HG02678 (cell line): Measurements from ENCODE around the gene ZG16.
"Not testable (repeated sequence)": the region's sequence is repeated elsewhere in the genome, so short reads cannot be mapped to it uniquely, and the experiment has no call there.

ENCODE experiments used
- ATAC-seq: cut with Tn5 transposase; IDR thresholded peaks from one replicate; pipeline ENCODE4 v1.9.1; 2021; ENCODE audit warnings: mild to moderate bottlenecking, moderate library complexity; ENCODE audit not compliant: unreplicated experiment

Gene ZG16

DNA sequence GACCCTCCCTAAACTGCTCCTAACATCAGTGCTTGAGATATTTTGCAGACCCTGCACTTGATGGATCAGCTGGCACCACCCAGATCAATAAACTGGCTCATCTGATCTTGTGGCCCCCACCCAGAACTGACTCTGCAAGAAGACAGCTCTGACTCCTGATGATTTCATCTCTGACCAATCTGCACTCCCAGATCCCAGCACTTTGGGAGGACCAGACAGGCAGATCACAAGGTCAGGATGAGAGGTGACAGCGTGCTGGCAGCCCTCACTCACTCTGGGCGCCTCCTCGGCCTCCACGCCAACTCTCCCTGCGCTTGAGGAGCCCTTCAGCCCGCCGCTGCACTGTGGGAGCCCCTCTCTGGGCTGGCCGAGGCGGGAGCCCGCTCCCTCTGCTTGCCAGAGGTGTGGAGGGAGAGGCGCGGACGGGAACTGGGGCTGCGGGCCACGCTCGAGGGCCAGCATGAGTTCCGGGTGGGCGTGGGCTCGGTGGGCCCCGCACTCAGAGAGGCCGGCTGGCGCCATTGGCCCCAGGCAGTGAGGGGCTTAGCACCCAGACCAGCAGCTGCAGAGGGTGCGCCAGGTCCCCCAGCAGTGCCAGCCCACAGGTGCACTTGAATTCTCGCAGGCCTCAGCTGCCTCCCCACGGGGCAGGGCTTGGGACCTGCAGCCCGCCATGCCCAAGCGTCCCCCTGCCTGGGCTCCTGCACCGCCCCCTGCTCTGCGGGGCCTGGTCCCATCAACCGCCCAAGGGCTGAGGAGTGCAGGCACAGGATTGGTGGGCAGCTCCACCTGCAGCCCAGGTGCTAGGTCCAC, 29.9 kb upstream of the ZG16 start:
- no peak for ATAC-seq

DNA sequence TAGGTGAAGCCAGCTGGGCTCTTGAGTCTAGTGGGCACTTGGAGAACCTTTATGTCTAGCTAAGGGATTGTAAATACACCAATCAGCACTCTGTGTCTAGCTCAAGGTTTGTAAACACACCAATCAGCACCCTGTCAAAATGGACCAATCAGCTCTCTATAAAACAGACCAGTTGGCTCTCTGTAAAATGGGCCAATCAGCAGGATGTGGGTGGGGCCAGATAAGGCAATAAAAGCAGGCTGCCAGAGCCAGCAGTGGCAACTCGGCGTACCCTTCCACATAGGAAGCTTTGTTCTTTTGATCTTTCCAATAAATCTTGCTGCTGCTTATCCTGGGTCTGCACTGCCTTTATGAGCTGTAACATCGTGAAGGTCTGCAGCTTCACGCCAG, 29.3 kb upstream of the ZG16 start:
- ATAC-seq: not testable (repeated sequence)

DNA sequence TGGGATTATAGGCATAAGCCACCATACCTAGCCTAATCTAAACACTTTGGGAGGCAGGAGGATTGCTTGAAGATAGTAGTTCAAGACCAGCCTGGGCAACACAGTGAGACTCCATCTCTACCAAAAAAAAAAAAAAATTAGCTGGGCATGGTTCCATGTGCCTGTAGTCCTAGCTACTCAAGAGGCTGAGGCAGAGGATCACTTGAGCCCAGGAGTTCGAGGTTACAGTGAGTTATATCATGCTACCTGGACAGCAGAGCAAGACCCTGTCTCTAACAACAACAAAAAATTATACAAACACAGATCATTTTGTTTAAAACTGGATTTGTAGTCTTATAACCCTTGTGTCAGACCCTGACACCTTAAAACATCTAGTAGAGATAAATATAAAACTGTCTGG, 24.5 kb upstream of the ZG16 start:
- ATAC-seq: no peak

- ATAC-seq: no peak
Measured at GRCh38 chr16:29756654-29757053, 21.4 kb upstream of the ZG16 start.

DNA sequence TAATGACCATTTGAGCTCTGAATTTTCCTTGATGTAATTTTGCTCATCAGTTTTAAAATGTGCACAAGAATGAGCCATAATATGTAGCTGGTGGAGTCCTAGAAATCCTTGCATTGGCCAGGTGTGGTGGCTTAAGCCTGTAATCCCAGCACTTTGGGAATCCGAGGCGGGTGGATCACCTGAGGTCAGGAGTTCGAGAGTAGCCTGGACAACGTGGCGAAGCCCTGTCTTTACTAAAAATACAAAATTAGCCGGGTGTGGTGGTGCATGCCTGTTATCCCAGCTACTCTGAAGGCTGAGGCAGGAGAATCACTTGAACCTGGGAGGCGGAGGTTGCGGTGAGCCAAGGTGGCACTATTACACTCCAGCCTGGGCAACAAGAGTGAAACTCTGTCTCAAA, 21.0 kb upstream of the ZG16 start:
- ATAC-seq: not testable (repeated sequence)

GRCh38 chr16:29757950-29758466, 20.0 kb upstream of the ZG16 start:
- no peak for ATAC-seq

- ATAC-seq: no peak
Measured at GRCh38 chr16:29760567-29761279, 17.3 kb upstream of the ZG16 start.

- not testable (repeated sequence) for ATAC-seq
Measured at GRCh38 chr16:29761280-29761651, 16.8 kb upstream of the ZG16 start.

DNA sequence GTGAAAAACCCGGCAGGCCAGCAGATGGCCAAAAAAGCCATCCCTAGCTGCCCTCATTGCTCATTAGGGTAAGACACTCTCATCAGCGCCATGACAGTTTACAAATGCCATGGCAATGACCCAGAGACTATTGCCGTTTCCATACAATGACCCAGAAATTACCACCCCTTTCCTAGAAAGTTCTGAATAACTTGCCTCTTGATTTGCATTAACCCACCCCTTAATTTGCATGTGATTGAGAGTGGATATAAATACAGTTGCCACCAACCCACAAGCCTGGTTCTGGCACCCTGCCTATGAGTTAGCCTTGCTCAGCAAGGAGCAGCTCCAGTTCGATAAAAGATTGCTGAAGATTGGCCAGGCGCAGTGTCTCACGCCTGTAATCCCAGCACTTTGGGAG, 16.2 kb upstream of the ZG16 start:
- no peak for ATAC-seq

DNA sequence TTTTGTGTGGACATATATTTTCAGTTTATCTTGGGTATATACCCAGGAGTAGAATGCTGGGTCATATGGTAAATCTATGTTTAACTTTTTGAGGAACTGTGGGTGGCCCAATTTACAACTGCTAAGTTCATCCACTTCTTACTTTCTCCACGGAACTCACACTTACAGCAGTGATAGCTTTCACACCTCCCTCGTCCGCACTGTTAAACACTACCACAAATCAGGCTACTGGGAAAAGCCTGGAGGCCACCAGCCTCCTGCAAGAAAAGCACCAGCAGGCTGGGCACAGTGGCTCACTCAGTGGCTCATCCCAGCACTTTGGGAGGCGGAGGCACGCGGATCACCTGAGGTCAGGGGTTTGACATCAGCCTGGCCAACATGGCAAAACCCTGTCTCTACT, 14.7 kb upstream of the ZG16 start:
- no peak for ATAC-seq

- no peak for ATAC-seq
Measured at GRCh38 chr16:29765167-29766032, 12.7 kb upstream of the ZG16 start.

DNA sequence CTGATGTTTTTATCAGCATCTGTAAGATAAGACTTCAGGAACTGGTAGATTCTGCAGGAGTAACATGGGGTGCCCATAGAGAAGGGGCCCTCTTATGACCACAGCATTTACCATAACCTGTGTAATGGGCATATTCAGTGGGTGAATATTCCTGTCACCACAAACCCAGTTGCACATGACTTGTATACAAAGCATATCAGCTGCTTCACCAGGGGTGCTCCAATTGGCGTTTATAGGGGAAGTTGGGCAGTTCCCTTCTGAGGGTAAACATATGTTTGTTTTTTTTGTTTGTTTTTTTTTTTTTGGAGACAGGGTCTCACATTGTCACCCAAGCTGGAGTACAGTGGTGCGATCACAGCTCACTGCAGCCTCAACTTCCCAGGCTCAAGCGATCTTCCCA, 11.5 kb upstream of the ZG16 start:
- ATAC-seq: no peak

DNA sequence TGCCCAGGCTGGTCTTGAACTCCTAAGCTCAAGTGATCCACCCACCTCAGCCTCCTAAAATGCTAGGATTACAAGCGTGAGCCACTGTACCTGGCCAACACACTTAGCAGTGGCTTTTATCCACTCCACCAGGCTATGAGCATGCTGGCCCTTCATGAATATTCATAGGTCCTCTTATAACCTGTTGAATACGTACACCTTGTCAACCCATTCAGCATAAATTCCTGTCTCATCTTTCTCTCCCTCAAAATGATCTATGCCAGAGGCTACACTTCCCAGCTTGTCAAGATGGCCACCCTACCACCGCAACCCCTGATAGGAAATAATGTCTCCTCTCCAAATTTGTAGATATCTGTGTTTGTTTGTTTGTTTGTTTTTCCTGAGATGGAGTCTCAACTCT, 11.0 kb upstream of the ZG16 start:
- ATAC-seq: no peak

- no peak for ATAC-seq
Measured at GRCh38 chr16:29769507-29769906, 8.5 kb upstream of the ZG16 start.

DNA sequence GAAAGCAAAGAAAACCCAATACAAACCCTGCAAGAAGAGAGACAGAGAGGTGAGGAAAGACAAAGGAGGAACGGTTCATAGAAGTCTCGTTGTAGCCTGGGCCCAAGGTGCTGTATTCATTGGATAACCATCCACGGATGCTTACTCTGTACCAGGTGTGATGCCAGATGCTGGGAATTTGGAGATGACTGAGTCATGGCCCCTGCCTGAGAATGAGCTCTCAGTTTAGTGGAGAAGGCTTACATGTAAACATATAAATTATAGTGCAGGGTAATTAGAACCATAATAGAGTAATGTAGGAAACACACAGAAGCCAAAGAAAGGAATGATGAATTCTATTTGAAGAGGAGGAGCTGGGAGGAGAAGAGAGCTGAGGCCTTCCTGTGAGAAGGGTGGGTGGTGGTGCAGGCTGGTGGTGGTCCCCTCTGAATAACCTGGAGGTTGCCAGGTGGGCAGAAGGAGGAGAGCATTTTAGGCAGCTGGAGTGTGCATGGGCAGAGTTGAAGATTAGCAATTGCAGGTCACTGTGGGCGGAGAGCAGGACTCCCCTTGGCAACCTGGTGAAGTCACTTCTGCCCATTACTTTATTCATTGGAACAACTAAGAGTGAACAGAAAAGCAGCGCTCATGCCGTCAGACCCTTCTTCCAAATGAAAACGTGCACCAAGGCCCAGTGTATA, 7.7 kb upstream of the ZG16 start:
- ATAC-seq: no peak

DNA sequence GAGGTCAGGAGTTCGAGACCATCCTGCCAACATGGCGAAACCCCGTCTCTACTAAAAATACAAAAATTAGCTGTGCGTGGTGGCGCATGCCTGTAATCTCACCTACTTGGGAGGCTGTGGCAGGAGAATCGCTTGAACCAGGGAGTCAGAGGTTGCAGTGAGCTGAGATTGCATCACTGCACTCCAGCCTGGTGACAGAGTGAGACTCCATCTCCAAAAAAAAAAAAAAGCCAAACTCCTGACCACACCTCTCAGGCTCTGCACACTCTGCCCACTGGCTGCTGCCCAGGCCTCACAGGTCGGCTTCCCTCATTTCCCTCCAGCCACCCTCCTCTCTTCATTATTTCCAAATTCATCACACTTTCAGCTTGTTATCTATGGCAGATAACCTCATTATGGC, 5.7 kb upstream of the ZG16 start:
- ATAC-seq: not testable (repeated sequence)

DNA sequence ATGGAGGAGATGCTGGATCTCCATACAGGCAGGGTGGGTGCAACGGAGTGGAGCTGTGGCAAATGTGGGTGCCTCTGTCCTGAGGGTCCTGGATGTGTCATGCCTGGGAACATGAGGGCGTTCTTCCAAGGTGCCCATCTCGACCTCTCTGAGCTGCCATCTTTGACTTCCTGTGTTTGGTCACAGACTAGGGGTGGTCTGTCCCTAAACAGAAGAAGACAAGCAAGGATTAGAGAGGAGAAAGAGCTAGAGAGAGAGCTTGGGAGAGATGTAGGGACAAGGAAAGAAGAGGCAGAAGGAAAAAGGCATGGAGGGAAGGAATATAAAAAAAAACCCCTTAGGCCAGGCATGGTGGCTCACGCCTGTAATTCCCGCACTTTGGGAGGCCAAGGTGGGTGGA, 3.3 kb upstream of the ZG16 start:
- ATAC-seq: no peak

- ATAC-seq: no peak
Measured at GRCh38 chr16:29775742-29776408, 2.2 kb upstream of the ZG16 start.

DNA sequence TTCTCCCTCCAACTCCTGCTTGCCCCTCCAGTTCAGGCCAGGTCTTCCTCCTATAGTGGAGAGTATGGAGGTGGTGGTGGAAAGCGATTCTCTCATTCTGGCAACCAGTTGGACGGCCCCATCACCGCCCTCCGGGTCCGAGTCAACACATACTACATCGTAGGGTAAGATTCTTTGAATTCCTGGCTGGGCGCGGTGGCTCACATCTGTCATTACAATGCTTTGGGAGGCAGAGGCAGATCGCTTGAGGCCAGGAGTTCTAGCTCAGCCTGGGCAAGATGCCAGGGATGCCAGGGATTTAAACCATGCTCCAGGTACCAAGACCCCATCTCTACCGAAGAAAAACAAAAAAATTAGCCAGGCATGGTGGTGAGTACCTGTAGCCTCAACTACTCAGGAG, 1.4 kb downstream of the ZG16 start:
- no peak for ATAC-seq
